ENCODE measurements around the gene AR. TPM values are rescaled to one million over a fixed set of nuclear protein-coding genes. Genes with fewer than 3 reads are reported as not detected.

AR gene
- total and polyA plus RNA-seq, 2 donors = 4.8 to 25.1 TPM

DNA sequence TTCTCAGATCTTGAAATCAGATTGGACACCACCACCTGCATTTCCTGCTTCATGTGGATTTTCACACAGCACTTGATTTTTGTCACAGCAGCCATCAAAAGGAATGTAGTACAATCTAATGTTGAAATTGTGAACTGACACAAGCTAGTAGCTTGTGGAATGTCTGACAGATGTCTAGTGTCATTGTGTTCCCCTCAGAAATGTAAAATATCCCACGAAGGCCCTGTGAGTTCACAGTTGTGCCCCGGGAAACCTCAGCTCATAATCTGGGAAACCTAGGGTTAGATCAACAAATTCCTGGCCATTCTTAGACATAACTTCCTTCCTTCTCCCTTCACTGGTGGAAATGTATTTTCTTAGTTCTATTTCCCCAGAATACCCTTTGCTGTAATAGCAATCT, 205.7 kb downstream of the AR start:
- 47% methylated on average over 2 of the region's 2 CpGs for WGBS
- Histone ChIP-seq H3K36me3 (ENCODE audit: insufficient read depth) (no peaks in the 10 kb centered on the region), H3K27ac (ENCODE audit: low read depth) (no peak overlapping the region), H3K4me1 (ENCODE audit: insufficient read depth) (no peaks in the 10 kb centered on the region), H3K4me3 (ENCODE audit: low read depth, low read length) (no peak overlapping the region)
- no peak for DNase-seq (ENCODE audit: extremely low spot score)

DNA sequence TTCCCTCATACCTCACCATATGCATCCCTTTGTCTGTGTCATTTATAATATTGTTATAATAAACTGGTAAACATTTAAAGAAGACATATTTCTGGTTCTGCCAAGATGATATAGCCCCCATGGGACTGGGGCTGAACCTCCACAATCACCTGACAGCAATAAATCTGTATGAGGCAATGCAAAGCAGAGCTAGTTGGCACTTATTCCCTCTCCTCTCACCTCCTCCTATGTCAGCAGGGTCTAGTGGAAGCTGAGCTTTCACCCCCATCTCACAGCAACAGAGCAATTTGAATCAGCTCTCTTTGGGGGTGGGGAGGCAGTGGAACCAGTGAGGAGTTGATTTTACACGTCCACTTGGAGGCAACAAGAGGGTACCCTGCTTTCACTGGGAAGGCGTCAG, 206.9 kb downstream of the AR start:
- 66% methylated on average over 2 of the region's 2 CpGs for WGBS
- no peak for DNase-seq (ENCODE audit: extremely low spot score)
- no peaks in the 10 kb centered on the region for H3K4me1 ChIP-seq (ENCODE audit: insufficient read depth)
- H3K4me3 ChIP-seq (ENCODE audit: low read depth, low read length) = no peak overlapping the region
- H3K27ac ChIP-seq (ENCODE audit: low read depth) = no peak overlapping the region
- no peaks in the 10 kb centered on the region for H3K36me3 ChIP-seq (ENCODE audit: insufficient read depth)

DNA sequence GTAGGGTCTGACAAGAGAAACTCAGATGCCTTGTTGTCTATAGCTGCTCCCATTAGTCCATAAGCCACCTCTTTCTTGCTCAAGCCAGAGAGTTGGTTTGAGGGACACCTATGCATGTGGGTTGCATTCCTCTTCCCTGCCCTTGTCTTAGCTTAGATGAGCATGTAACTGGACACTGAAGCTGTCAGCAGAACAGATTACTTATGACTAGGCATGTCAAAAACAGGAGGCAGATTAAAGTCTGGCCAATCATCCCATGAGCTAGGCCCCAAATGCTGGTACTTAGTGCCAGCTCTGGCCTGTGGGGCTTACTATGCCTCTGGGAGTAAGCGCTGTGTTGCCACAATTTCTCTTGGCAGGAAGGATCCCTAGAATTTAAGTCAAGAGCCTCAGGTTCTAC, 215.2 kb downstream of the AR start:
- DNase-seq (ENCODE audit: extremely low spot score) = no peak
- WGBS = 100% methylated on average over 1 of the region's 1 CpG
- Histone ChIP-seq H3K4me1 (ENCODE audit: insufficient read depth) (no peaks in the 10 kb centered on the region), H3K27ac (ENCODE audit: low read depth) (no peak overlapping the region), H3K36me3 (ENCODE audit: insufficient read depth) (no peaks in the 10 kb centered on the region), H3K4me3 (ENCODE audit: low read depth, low read length) (no peak overlapping the region)

DNA sequence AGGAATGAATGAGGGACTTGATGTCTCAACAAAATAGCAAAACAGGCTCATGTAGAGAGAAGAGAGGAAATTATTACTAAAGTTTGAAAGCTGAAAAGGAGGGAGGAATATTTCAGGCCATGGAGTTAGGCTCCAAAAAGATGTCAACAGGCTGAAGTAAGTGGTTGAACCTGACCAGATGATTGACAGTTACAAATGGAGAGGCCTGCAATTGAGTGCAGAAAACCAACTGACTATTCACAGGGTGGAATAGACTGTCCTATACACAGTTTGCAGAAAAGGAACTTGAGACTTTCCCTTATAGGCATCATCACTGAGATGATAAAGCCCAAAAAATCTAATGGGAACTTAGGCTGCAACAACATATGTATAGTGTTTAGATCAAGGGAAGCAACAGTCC, 233.3 kb downstream of the AR start:
- Histone ChIP-seq H3K4me1 (ENCODE audit: insufficient read depth) (no peaks in the 10 kb centered on the region), H3K4me3 (ENCODE audit: low read depth, low read length) (no peak overlapping the region), H3K36me3 (ENCODE audit: insufficient read depth) (no peaks in the 10 kb centered on the region), H3K27ac (ENCODE audit: low read depth) (no peak overlapping the region)
- no peak for DNase-seq (ENCODE audit: extremely low spot score)

DNA sequence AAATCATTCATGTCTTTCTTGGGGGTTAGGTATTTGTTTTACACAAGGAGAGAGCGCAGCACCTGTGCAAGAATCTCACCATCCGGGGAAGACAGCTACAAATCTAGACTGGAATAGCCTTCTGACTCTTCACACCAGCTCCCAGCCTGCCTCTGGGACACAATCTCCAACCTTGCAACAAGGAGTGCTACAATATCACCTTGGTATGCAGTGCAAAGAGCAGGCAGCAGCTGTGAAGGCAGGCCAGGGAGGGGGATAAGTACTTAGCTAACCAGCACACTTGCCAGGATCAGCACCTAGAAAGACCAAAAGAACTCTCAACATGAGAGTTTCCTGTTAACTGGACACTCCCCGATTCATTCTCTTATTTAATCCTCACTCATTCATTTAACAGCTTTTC, 235.3 kb downstream of the AR start:
- Histone ChIP-seq H3K36me3 (ENCODE audit: insufficient read depth) (no peaks in the 10 kb centered on the region), H3K4me3 (ENCODE audit: low read depth, low read length) (no peak overlapping the region), H3K4me1 (ENCODE audit: insufficient read depth) (no peaks in the 10 kb centered on the region), H3K27ac (ENCODE audit: low read depth) (no peak overlapping the region)
- no peak for DNase-seq (ENCODE audit: extremely low spot score)
- WGBS = 90% methylated on average over 3 of the region's 3 CpGs

Measured in urinary bladder (tissue), 4 donors.